ENCODE measurements around the gene NLK.

DNA sequence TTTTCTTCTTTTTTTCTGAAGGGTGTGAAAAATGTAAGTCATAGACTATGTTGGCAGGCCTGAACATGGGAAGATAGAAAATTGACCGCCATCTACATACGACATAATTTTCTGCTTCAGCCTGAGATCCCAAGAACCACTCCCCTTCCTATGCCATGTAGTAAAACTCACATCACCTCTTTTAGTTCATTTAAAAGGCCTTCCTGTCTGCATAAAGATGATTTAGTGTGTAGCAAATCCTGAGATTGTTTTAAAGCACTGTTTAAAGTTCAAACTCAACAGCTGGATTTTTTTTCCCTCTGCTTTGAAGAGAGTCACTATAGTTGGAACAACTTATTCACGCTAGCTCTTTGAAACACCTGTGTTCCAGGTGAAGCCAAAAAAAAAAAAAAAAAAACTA, 101.5 kb downstream of the NLK start:
- TF ChIP-seq CTCF (IDR thresholded peaks at IDR 0.05; ENCODE audit: borderline replicate concordance, extremely low read depth, low read length, poor library complexity, severe bottlenecking), result no peak
- no peak for TF ChIP-seq EZH2 (IDR thresholded peaks at IDR 0.05; ENCODE audit: borderline replicate concordance, low read depth, low read length, severe bottlenecking)
